Measurements from ENCODE around the gene CARD19.

The CARD19 gene, protein sequence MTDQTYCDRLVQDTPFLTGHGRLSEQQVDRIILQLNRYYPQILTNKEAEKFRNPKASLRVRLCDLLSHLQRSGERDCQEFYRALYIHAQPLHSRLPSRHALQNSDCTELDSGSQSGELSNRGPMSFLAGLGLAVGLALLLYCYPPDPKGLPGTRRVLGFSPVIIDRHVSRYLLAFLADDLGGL

DNA sequence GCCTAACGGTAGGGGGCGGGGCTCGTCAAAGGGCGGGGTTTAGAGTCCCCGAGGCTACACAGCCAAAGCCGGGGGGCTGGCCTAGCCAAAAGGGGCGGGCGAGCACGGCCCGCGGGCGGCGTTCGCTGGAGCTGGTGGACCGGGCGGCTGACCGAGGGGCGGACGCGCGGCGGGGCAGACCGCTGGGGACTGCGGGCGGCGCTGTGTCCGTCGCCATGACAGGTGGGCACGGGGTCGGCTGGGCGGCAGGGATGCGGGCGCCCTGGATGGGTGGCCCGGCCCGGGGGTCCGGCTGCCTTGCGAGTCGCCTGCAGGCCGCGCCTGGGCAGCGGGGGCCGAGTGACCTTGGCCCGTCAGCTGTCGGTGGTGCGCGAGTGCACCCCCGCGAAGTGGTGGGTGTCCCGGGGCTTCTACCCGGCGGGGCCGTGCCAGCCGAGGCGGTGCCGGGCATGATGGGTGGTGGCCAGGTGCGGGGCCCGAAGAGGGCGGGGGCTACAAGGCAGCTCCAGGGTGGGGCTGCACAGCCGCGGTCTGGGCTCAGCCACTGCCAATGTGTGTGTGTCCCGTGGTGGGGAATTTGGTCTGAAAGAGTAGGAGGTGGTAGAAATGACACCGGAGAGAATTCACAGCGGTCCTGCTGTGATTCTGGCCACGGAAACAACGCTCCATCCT, at the start of gene CARD19:
Gene CARD19 (plus strand): TSS at position 87 of the 672 bp plus-strand sequence. CDS start 129 bp downstream, at position 216.
- peak; percentile 34 for DNase-seq

DNA sequence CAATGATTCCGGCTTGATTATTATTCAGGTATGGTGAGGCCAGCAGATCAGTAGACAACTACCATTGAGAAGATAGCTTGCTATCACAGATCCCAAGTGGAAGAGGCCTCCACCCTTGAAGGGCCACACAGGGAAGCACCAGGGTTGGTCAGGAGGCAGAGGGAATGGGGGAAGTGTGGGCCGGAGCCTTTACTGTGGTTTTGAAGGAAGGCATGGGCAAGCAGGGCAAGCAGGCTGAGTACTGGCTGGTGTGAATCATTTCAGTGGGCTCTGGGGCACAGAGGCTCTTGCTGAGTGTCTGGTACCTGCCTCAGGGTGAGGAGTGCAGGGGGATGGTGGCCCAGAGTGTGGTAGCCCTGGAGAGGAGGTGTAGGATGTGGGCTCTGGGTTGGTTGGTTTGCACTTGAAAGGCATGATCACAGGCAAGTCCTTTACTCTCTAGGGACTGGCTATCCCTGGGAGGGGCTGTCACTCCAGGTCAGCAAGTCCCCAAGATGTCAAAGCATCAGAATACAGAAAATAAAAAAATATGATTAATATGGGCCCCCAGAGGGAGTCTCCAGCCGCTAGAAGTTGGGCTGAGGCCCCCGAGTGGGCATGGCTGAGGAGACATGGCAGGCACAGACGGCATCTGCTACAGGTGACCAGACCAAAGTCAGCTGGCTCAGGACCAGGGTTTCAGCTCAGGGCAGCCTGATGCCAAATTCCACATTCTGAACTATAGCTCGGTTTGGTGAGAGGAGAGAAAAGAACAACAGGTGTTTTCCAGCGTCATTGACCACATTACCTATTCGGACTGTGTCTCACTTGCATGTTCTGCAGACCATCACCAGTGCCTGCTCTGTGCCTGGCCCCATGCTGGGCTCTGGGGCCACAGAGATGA, 47.2 kb upstream of the CARD19 start:
- DNase-seq = no peak

DNA sequence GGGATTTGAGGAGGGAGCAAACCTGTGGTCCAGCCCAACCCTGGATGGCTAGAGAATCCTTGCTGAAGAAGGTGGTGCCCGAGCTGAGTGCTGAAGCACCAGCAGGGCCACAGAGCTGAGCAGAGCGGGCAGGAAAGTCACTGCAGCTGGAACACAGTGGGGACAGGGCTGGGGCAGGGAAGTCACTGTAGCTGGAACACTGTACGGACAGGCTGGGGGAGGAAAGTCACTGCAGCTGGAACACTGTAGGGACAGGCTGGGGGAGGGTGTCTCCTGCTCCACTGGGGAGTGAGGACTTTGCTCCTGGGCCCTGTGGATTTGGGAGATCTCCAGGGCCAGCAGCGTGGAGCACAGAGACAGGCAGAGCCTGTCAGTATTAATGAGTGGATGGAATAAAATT, 46.5 kb upstream of the CARD19 start:
- DNase-seq = no peak

DNA sequence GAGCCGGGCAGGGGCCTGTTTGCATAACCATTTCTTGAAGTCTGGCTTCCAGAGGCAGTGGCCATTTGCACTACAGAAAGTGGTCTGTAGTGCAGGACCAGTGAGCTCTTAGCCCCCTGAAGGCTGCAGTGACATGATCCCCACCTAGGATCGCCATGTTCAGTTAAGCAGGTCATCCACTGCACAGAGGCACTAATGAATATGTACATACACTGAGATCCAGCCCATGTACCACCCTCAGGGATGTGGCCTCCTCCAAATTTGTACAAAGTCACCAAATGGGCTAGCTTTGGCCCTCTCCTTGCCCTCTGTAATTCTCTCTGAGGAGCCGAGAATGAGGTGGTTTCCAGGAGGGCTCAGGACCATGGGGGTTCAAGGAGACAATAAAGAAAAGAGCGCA, 45.8 kb upstream of the CARD19 start:
- DNase-seq = no peak

DNA sequence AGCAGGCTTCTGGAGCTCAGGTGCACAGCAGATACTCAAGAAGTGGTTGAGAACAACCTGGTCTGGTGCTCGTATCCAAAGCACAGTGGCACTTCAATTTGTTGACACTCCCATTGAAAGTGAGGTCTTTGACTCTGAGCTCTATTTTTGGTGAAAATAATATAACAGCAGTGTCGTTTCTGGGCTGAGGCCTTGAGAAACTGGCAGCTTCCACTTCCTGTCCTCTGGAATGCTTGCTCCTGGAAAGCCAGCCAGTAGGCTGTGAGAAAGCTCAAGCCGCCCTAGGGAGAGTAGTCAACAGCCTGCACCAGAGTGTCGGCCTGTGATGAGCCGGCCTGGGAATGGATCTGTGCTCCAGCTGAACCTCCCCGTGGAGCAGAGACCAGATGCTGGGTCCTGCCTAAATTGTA, 44.3 kb upstream of the CARD19 start:
- no peak for DNase-seq

DNA sequence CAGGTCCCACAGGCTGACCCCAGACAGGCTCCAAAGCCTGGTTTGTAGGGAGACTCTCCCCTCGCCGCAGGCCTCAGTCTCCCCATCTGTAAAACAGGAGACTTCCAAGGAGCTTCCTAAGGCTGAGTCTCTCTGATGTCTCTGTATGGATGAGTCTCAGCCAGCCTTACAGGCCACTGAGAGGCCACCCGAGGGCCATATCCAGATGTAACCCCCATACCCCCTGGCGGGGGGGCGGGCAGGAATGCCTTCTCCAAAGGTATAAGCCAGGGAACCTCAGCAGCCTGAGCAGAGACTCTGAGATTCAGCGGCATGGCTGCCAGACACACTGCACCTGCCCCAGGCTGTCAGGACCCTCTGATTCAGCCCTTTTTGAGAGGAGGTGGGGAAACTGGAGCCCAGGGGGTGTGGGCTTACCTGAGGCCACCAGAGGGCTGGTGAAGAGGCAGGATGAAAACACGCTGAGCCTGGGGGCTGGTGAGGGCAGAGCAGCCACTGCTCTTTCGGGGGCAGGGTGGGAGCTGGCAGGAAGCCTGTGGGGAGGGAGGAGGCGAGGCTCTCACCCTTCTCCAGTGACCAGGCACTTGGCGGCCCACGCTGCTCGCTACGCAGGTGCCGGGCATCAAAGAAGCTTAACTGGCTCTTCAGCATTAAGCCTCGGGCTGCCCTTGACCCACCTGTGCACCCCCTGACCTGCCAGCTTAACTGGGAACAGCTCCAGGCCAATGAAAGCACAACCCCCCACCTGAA, 43.1 kb upstream of the CARD19 start:
- DNase-seq = no peak

DNA sequence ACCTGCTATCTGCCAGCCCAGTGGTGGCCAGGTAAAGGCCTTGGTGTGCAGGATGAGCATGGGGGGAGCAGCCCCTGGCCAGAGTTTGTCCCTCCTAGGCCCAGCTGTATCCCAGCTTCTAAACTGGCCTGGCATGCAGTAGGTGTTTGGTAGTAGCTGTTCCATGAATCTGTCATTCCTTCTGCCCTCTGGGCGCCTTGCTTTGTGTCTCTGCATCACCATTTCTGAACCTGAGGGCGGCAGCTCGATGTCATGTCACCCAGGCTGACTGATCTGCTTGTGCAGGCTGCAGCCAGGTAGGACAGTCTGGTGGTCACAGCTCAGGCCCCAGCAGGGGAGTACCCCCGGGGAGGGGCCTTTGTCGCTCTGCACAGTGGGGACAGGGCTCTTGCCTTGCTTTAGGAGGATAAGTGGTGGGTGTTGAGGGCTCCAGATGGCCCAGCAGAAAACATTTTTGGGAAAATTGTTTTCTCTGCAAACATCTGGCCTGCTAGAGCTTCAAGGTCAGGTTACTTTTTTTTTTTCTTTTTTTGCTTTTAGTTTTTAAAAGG, 42.2 kb upstream of the CARD19 start:
- DNase-seq = no peak

DNA sequence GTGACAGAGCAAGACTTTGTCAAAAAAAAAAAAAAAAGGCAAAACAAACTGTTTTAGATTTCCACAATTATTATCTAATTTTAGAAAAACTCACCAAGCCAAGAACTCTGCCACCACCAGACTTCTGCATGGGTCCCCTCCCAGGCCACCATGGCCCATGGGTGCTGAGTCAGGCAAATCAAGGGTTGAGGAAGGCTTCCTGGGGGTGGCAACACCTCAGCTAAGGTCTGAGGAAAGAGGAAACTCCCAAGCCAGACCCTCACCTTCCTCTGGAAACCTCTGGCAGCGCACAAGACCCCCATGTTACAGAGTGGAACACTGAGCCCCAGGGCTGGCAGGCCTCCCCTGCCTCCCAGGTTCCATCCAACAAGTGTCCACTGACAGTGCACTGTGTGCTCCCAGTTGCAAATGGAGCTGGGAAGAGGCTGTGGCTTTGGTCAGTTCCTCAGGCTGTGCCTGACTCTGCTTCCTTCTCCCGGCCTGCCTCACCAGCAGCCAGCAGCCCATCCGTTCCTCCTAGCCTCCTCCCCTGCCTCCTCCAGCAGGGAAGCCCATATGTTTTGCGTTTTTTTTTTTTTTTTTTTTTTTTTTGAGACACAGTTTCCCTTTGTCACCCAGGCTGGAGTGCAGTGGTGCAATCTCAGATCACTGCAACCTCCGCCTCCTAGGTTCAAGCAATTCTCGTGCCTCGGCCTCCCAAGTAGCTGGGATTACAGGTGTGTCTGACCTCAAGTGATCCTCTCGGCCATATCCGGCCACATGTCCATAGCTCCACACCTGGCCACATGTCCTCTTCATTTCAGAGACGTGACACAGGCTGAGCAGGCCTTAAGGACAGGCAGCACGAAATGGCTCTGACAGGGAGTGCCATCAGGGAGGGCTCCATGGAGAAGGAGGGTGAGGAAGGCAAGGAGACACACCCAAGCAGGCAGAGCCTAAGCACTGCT, 41.0 kb upstream of the CARD19 start:
- DNase-seq = no peak

DNA sequence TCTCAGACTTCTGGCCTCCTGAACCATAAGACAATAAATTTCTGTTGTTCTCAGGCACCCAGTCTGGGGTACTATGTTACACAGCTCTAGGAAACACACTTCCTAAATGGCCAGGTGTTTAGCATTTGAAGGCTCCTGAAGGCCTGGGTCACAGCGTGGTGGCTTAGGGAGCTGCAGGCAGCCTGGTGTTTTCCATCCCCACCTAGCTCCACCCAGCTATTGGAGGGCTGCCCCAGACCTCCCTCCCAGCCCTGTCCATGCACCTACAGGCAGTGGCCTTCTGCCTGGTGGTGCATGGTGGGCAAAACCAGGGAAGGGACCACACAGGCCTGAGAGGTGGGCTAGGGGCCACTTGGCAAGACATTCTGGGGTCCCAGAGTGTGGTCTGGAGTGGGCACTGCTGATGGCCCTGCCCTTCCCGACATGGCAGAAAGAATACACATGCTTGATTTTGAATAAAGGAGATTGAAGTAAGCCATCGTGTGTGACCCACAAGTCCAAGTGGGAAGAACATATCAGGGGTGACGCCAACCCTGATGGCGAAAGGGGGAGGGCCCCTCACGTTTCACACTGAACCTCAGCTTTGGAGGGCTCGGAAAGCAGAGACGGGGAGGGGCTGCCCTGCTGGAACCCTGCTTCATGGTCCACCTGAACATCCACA, 38.8 kb upstream of the CARD19 start:
- DNase-seq = no peak

DNA sequence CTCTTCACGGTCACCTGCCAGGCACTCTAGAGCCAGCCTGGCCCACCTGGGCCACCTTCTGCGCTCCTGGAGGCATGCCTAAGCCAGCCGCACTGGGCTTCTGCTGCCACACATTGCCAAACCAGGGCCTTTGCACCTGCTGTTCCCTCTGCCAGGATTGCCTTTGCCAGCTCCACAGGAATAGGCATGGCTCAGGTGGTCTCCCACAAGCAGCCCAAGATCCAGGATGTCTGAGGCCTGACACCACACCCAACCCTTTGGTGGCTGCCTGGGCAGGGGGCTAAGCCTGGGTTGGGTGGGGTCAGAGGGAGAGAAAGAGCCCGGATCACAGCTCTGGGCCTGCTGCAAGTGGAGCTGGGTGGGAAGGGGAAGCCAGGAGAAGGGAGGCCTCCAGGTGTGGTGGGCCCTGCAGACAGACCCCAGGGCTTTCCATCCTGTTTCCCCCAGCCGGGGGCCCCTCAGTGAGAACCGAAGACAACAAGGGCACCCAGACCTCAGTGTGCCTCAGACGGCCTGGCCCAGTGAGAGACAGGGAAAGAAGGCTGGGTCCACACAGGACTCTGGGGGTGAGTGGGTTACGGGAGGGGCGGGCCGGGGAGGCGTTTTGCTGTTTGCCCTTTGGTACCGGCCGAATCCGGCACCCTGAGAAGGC, 38.2 kb upstream of the CARD19 start:
- no peak for DNase-seq

DNA sequence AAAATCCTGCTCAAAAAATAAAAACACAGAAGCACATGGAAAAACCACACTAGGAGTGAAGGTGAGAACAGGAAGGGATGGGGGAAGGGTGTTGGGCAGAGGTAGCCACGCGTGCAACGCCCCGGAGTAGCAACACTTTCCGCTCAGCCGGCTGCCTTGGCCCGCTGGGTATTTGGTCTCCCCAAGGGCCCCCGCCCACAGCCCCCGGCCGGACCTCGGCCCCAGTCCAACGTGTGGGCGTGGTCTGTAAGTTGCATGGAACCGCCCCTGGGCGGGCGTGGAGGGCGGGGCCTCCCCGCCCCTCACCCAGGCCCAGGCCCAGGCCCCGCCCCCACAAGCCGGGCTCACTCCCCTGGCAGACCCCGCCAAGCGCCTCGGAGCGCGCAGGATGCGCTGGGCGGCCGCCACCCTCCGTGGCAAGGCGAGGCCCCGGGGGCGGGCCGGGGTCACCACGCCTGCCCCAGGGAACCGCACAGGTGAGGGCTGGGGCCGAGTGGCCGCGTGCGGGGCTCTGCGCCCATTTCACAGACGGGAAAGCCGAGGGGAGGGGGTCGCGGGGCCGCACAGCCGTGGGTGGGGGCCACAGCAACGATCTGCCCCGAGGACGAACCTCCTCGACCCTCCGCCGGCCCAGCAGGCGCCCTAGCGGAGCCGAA, 37.5 kb upstream of the CARD19 start, which contains the start of gene SUSD3:
Gene SUSD3 (plus strand): TSS at position 347 of the 656 bp plus-strand sequence. CDS start 42 bp downstream, at position 389.
- no peak for DNase-seq

DNA sequence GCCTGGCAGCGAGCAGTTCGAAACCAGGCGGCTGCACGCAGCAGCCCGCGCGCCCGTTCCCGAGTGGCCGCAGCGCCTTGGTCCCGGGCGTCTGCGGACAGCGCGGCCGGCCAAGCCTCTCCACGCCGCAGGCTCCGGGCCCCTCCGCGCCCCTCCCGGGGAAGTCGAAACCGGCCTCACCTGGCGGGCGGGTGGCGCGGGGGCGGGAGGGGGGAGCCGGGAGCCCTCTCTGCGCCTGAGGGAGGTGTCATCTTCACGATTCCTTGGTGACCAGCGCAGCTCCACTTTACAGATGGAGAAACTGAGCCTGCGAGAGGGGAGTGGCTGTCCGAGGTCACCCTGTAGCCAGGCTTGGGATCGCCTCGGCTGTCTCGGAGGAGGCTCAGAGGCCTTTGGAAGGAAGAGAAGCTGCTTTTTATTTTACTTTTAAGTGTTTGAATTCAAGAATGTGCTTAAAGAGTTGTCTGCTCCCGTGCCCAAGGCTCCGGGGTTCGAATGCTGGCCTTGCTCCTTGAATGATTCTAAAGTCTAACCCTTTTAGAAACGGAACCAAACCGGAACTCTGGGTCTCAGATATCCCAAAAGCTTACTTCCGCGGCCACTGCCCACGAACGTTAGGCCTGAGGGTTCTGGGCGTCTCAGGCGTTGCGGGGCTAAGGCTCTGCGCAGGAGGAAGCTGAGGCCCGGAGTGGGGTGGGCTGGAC, 36.9 kb upstream of the CARD19 start:
- no peak for DNase-seq

DNA sequence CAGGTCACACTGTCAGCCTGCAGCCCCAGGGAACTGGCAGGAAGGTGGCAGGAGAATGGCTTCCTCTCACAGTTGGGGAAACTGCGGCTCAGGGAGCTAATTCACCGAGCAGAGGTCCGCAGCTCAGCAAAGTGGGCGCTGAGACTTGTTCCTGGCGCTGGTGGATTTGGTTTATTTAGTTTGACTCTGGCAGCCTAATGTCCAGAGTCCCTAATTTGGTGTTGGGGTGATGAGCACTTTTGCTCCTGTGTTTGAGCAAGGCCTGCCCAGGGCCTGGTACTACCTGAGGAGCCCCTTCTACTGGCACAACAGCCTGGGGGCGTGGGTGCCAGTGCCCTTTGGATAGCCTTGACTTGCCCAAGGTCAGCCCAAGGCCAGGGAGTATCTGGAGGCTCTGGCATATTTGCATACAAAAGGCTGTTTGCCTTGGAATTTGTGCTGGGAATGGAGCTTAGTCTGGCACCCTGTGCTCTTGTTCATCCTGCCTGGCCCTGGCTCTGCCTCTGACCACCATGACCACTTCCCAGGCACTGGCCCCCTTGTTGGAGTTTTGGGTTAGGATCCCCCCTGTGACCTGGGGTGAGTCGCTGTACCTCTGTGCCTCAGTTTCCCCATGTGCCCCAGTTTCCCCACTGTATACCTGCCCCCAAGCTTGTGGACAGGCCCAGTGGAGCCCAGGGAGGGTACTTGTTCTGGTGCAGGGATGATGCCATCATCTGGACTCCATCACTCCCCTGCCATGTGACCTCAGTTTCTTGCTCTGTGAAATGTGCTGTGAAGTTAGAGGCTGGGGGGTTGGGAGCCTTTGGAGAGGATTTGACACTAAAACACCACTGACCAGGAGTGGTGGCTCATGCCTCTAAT, 36.1 kb upstream of the CARD19 start:
- no peak for DNase-seq

DNA sequence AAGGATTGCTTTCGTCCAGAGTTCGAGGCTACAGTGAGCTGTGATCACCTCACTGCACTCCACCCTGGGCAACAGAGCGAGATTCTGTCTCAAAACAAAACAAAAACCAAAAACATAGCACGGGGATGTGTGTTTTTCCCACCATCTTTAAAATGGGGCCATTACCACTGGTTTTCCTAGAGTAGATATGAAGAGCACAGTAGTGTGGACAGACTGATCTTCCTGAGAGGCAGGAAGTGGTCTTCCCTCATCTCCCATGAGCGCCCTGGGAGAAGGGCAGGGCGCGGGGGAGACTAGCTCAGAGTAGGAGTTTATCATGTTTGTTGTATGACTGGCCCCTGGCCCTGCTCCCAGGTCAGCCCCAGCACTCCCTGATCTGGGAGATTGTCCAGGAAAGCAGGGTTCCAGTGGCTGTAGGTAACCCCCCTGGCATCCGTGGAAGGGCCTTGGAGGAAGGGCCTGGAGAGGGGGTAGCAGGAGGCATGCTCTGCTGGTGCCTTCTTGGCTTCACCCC, 35.2 kb upstream of the CARD19 start:
- no peak for DNase-seq

DNA sequence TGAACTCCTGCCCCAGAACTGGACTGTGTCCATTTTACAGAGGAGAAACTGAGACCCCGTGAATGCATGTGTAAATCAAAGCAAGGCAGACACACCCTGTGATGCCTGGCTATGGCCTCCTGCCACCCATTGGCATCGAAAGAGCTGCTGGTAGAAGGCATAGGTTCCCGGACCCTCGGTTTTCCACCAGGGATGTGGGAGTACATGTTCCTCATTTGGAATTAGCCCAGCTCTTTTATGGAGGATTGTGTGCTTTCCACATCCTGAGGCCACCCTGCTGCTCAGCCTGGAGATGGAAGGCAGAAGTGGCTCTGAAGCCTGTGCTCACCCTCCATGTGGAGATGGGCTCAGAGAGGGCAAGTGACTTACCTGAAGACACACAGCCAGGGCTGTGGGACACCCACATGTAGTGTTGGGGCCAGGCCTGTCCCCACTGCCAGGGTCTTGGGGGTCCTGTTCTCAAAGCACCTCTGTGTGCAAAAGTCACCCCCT, 34.7 kb upstream of the CARD19 start:
- DNase-seq = no peak

DNA sequence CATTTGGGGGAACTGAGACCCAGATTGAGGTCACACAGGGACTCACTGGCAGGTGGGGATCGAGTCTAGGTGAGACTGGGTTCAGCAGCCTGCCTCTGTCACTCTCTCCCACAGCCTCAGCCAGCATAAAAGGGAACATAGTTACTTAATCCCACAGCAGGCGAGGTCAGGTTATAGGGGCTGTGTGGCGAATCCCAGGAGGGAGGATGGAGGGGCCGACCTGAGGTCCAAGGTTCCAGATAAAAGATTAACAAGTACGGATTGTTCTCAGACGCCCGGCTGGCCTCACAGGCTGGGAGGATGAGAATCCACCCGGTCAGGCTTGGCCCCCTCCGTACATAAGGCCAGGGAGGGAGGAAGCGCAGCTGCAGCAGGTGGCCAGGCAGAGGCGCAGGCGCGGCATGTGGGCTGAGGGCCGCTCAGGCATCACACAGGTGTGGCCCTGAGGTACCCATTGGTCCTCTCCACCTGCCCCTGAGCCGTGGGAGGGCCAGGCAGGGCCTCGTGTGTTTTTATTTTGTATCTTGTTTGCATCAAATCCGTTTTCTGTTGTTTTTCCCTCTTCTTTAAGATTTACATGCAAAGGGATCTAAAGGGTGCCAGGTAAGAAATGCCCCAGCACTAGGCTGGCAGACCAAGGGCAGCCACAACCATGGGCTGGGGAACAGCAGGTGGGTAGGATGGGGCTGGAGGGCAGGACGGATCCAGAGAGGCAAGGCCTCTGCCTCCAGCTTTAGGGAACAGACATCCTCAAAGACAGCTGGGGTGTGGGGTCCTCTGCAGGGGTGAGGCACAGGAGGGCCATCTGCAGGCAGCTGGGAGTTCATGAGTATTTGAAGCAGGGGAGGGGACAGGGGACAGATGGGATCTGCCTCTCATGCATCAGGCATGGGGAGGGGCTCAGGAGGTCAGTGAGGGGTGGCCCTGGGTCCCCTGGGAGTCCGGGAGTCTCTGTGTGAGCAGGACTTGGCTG, 33.9 kb upstream of the CARD19 start:
- DNase-seq = no peak

Measured in NCI-H345 (cell line).